Measurements from ENCODE around the gene SPRR4. TPM values are rescaled to one million over a fixed set of nuclear protein-coding genes. Genes with fewer than 3 reads are reported as not detected.

SPRR4 gene
- total RNA-seq, 4 donors from 2014 or later = not detected

- H3K9me3 ChIP-seq = no peaks in the 10 kb centered on the region
- in situ Hi-C loops (cut with MboI; ENCODE audit: low pct_ligation_motif_present in 1 of 4, low pct_unique_long_range_greater_than_20kb in 1 of 4, low sequenced_read_pairs in 3 of 4) (no loop called here), intact Hi-C loops (cut with DNase I; ENCODE audit: low total_unique reads) (no loop called here)
- 71 to 88% methylated on average over 1 of the region's 1 CpG for WGBS, 2 donors (ENCODE audit: low coverage in 1 of 2)
- no peak for DNase-seq
- H3K27me3 ChIP-seq = no peaks in the 10 kb centered on the region
- no peak overlapping the region for H3K27ac ChIP-seq
- H3K4me1 ChIP-seq = no peaks in the 10 kb centered on the region
- H3K36me3 ChIP-seq = no peaks in the 10 kb centered on the region
- no peak overlapping the region for H3K4me3 ChIP-seq
- TF ChIP-seq POLR2AphosphoS5 (IDR thresholded peaks at IDR 0.05) (no peak), EP300 (IDR thresholded peaks at IDR 0.05; ENCODE audit: low read depth) (no peak), CTCF (IDR thresholded peaks at IDR 0.05) (no peak), POLR2A (IDR thresholded peaks at IDR 0.05) (no peak)
Observed at GRCh38 chr1:152964536-152964935, 5.9 kb upstream of the SPRR4 start.

- TF ChIP-seq POLR2A (IDR thresholded peaks at IDR 0.05) (no peak), CTCF (IDR thresholded peaks at IDR 0.05) (no peak), EP300 (IDR thresholded peaks at IDR 0.05; ENCODE audit: low read depth) (no peak), POLR2AphosphoS5 (IDR thresholded peaks at IDR 0.05) (no peak)
- Histone ChIP-seq H3K36me3 (no peaks in the 10 kb centered on the region), H3K4me1 (no peaks in the 10 kb centered on the region), H3K9me3 (no peaks in the 10 kb centered on the region), H3K27me3 (no peaks in the 10 kb centered on the region), H3K4me3 (no peak overlapping the region), H3K27ac (no peak overlapping the region)
- WGBS, 2 donors (ENCODE audit: low coverage in 1 of 2) = 72 to 86% methylated on average over 1 to 4 of the region's 4 CpGs
- no peak for DNase-seq
- in situ Hi-C loops (cut with MboI; ENCODE audit: low pct_ligation_motif_present in 1 of 4, low pct_unique_long_range_greater_than_20kb in 1 of 4, low sequenced_read_pairs in 3 of 4) (no loop called here), intact Hi-C loops (cut with DNase I; ENCODE audit: low total_unique reads) (no loop called here)
Observed at GRCh38 chr1:152965853-152966252, 4.6 kb upstream of the SPRR4 start.

- Histone ChIP-seq H3K4me3 (no peak overlapping the region), H3K4me1 (no peaks in the 10 kb centered on the region), H3K27ac (no peak overlapping the region), H3K36me3 (no peaks in the 10 kb centered on the region), H3K27me3 (no peaks in the 10 kb centered on the region), H3K9me3 (no peaks in the 10 kb centered on the region)
- intact Hi-C loops (cut with DNase I; ENCODE audit: low total_unique reads) (no loop called here), in situ Hi-C loops (cut with MboI; ENCODE audit: low pct_ligation_motif_present in 1 of 4, low pct_unique_long_range_greater_than_20kb in 1 of 4, low sequenced_read_pairs in 3 of 4) (no loop called here)
- 40 to 43% methylated on average over 5 to 7 of the region's 7 CpGs for WGBS, 2 donors (ENCODE audit: low coverage in 1 of 2)
- DNase-seq = no peak
- TF ChIP-seq CTCF (IDR thresholded peaks at IDR 0.05) = no peak
- TF ChIP-seq POLR2AphosphoS5 (IDR thresholded peaks at IDR 0.05) = no peak
- no peak for TF ChIP-seq POLR2A (IDR thresholded peaks at IDR 0.05)
- no peak for TF ChIP-seq EP300 (IDR thresholded peaks at IDR 0.05; ENCODE audit: low read depth)
Observed at GRCh38 chr1:152967201-152967600, 3.2 kb upstream of the SPRR4 start.

GRCh38 chr1:152968248-152968647 is 2.2 kb upstream of the SPRR4 start:
- no peak for DNase-seq
- in situ Hi-C loops (cut with MboI; ENCODE audit: low pct_ligation_motif_present in 1 of 4, low pct_unique_long_range_greater_than_20kb in 1 of 4, low sequenced_read_pairs in 3 of 4) = no loop called here
- no peaks in the 10 kb centered on the region for H3K4me1 ChIP-seq
- no peaks in the 10 kb centered on the region for H3K36me3 ChIP-seq
- H3K27me3 ChIP-seq = no peaks in the 10 kb centered on the region
- H3K27ac ChIP-seq = no peak overlapping the region
- WGBS, 2 donors (ENCODE audit: low coverage in 1 of 2) = 58 to 80% methylated on average over 1 to 2 of the region's 2 CpGs
- no peaks in the 10 kb centered on the region for H3K9me3 ChIP-seq
- intact Hi-C loops (cut with DNase I; ENCODE audit: low total_unique reads) = no loop called here
- H3K4me3 ChIP-seq = no peak overlapping the region
- TF ChIP-seq POLR2A (IDR thresholded peaks at IDR 0.05) = no peak
- no peak for TF ChIP-seq EP300 (IDR thresholded peaks at IDR 0.05; ENCODE audit: low read depth)
- TF ChIP-seq CTCF (IDR thresholded peaks at IDR 0.05) = no peak

Measured in transverse colon (tissue), 4 donors.